ENCODE measurements around the gene DTHD1. TPM values are rescaled to one million over a fixed set of nuclear protein-coding genes. Genes with fewer than 3 reads are reported as not detected.

Gene DTHD1
- total RNA-seq, 1 experiment from 2014 or later = not detected

DNA sequence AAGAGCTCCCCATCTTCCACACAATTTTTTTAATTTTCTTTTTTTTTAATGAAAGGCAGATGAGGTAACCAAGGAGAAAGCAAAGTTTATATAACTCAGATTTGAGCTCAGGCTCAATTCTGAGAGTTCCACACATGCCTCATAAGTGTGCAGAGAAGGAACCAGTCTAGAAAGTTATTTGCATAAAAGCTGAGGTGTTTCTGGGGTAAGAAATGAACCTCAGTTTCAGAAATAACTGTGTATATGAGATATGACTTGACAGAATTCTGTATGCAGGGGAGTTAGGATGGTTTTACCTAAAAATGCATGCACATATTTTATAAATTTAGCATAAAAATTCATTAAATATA is 51.3 kb downstream of the DTHD1 start:
- RAD21 ChIA-PET (ENCODE audit: low non-redundant PET in 1 of 2, low total read pairs in 2 of 2, uncharacterized antibody in 2 of 2, unreplicated experiment in 2 of 2) = interaction anchor here in 1 of 2 experiments (0.7 kb wide), 1 partner anchor 16 kb away, joined by 3 read pairs; no protein-coding TSS in a partner anchor
- Histone ChIP-seq H3K9me2 (ENCODE audit: insufficient read depth) (no peaks in the 10 kb centered on the region), H3K36me3 (ENCODE audit: control insufficient read depth in 1 of 2, insufficient read depth in 2 of 2, low read length in 2 of 2) (no peaks in the 10 kb centered on the region), H3K4me1 (ENCODE audit: control insufficient read depth in 1 of 2, insufficient read depth in 2 of 2, low read length in 2 of 2) (no peaks in the 10 kb centered on the region), H2AFZ (ENCODE audit: low read depth, low read length, poor library complexity, severe bottlenecking) (no peak overlapping the region), H4K20me1 (ENCODE audit: insufficient read depth) (no peaks in the 10 kb centered on the region), H3K9ac (ENCODE audit: low read length) (no peak overlapping the region), H3K4me3 (replicated peaks in 1 of 2; ENCODE audit: low read depth in 1 of 2, low read length in 2 of 2) (no peak overlapping the region), H3K4me2 (ENCODE audit: low read length) (no peak overlapping the region), H3K27me3 (ENCODE audit: insufficient read depth, low read length) (no peaks in the 10 kb centered on the region), H3K27ac (ENCODE audit: low read depth, low read length) (no peak overlapping the region), H3K9me3 (ENCODE audit: control insufficient read depth in 1 of 2, insufficient read depth in 1 of 2, low read depth in 1 of 2, low read length in 2 of 2) (no peaks in the 10 kb centered on the region), H3K79me2 (ENCODE audit: insufficient read depth, low read length) (no peaks in the 10 kb centered on the region)
- no peak for DNase-seq (ENCODE audit: low read depth, low spot score)
- BruUV-seq (replicated peaks) = no TSS peak
- intact Hi-C loops (cut with micrococcal nuclease) = no loop called here
- TF ChIP-seq RAD21 (IDR thresholded peaks at IDR 0.05; ENCODE audit: low read depth) = no peak
- POLR2A ChIA-PET = no interaction called here
- ATAC-seq = no peak
- CTCF ChIA-PET = no interaction called here

DNA sequence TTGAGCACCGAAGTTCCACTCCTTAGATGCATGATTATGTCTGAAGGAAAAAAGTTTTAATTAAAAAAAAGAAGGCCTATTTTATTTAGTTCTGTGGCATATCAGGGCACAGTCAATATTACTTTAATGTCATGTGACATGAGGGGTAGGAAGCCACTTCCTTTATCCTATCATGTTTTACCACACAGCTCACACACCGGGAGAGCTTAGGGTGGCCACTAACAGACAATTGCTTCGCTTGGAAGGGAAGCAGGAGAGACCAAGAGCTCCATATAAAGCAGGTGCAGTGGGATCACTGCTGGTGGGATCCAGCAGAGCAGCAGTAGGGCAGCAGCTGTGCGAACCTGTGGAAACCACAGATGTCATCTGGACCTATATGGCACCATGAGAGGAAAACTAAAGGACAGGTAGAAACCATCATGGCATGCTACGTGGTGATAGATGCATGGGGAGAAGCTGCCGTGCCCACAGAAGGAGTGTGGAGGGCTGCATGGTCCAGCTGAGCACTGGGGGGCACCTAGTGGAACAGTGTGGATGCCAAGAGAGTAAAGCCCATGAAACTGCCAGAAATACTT is 52.0 kb downstream of the DTHD1 start:
- no peaks in the 10 kb centered on the region for H4K20me1 ChIP-seq (ENCODE audit: insufficient read depth)
- no peaks in the 10 kb centered on the region for H3K79me2 ChIP-seq (ENCODE audit: insufficient read depth, low read length)
- CTCF ChIA-PET = no interaction called here
- H3K4me3 ChIP-seq (replicated peaks in 1 of 2; ENCODE audit: low read depth in 1 of 2, low read length in 2 of 2) = no peak overlapping the region
- BruUV-seq (replicated peaks) = no TSS peak
- H3K4me1 ChIP-seq (ENCODE audit: control insufficient read depth in 1 of 2, insufficient read depth in 2 of 2, low read length in 2 of 2) = no peaks in the 10 kb centered on the region
- H3K9me2 ChIP-seq (ENCODE audit: insufficient read depth) = no peaks in the 10 kb centered on the region
- ATAC-seq = no peak
- H3K9me3 ChIP-seq (ENCODE audit: control insufficient read depth in 1 of 2, insufficient read depth in 1 of 2, low read depth in 1 of 2, low read length in 2 of 2) = no peaks in the 10 kb centered on the region
- DNase-seq (ENCODE audit: low read depth, low spot score) = no peak
- no peak overlapping the region for H3K27ac ChIP-seq (ENCODE audit: low read depth, low read length)
- H3K36me3 ChIP-seq (ENCODE audit: control insufficient read depth in 1 of 2, insufficient read depth in 2 of 2, low read length in 2 of 2) = no peaks in the 10 kb centered on the region
- H3K9ac ChIP-seq (ENCODE audit: low read length) = no peak overlapping the region
- RAD21 ChIA-PET (ENCODE audit: low non-redundant PET in 1 of 2, low total read pairs in 2 of 2, uncharacterized antibody in 2 of 2, unreplicated experiment in 2 of 2) = no interaction called here
- H3K4me2 ChIP-seq (ENCODE audit: low read length) = no peak overlapping the region
- POLR2A ChIA-PET = no interaction called here
- H3K27me3 ChIP-seq (ENCODE audit: insufficient read depth, low read length) = no peaks in the 10 kb centered on the region
- intact Hi-C loops (cut with micrococcal nuclease) = no loop called here
- no peak overlapping the region for H2AFZ ChIP-seq (ENCODE audit: low read depth, low read length, poor library complexity, severe bottlenecking)
- no peak for TF ChIP-seq EZH2 (IDR thresholded peaks at IDR 0.05)
- no peak for TF ChIP-seq EZH2phosphoT487 (IDR thresholded peaks at IDR 0.05; ENCODE audit: borderline replicate concordance)
- TF ChIP-seq, protein P1, sequence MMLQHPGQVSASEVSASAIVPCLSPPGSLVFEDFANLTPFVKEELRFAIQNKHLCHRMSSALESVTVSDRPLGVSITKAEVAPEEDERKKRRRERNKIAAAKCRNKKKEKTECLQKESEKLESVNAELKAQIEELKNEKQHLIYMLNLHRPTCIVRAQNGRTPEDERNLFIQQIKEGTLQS (IDR thresholded peaks at IDR 0.05) = no peak
- TF ChIP-seq EGR1 (IDR thresholded peaks at IDR 0.05; ENCODE audit: low read depth) = no peak
- no peak for TF ChIP-seq POLR2AphosphoS5 (IDR thresholded peaks at IDR 0.05; ENCODE audit: low read depth, low read length)
- TF ChIP-seq, protein P2, sequence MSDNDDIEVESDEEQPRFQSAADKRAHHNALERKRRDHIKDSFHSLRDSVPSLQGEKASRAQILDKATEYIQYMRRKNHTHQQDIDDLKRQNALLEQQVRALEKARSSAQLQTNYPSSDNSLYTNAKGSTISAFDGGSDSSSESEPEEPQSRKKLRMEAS (IDR thresholded peaks at IDR 0.05) = no peak
- TF ChIP-seq, protein P3, sequence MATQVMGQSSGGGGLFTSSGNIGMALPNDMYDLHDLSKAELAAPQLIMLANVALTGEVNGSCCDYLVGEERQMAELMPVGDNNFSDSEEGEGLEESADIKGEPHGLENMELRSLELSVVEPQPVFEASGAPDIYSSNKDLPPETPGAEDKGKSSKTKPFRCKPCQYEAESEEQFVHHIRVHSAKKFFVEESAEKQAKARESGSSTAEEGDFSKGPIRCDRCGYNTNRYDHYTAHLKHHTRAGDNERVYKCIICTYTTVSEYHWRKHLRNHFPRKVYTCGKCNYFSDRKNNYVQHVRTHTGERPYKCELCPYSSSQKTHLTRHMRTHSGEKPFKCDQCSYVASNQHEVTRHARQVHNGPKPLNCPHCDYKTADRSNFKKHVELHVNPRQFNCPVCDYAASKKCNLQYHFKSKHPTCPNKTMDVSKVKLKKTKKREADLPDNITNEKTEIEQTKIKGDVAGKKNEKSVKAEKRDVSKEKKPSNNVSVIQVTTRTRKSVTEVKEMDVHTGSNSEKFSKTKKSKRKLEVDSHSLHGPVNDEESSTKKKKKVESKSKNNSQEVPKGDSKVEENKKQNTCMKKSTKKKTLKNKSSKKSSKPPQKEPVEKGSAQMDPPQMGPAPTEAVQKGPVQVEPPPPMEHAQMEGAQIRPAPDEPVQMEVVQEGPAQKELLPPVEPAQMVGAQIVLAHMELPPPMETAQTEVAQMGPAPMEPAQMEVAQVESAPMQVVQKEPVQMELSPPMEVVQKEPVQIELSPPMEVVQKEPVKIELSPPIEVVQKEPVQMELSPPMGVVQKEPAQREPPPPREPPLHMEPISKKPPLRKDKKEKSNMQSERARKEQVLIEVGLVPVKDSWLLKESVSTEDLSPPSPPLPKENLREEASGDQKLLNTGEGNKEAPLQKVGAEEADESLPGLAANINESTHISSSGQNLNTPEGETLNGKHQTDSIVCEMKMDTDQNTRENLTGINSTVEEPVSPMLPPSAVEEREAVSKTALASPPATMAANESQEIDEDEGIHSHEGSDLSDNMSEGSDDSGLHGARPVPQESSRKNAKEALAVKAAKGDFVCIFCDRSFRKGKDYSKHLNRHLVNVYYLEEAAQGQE (IDR thresholded peaks at IDR 0.05; ENCODE audit: low read depth) = no peak
- TF ChIP-seq ELF1 (IDR thresholded peaks at IDR 0.05; ENCODE audit: borderline replicate concordance, low read depth) = no peak
- TF ChIP-seq RAD21 (IDR thresholded peaks at IDR 0.05; ENCODE audit: low read depth) = no peak
- no peak for TF ChIP-seq POLR2A (IDR thresholded peaks at IDR 0.05; ENCODE audit: borderline replicate concordance, extremely low read depth, insufficient read depth, insufficient read length)
- TF ChIP-seq CEBPB (IDR thresholded peaks at IDR 0.05; ENCODE audit: low read depth) = no peak
- TF ChIP-seq SIN3A (IDR thresholded peaks at IDR 0.05; ENCODE audit: low read depth) = no peak
- TF ChIP-seq ZNF274 (IDR thresholded peaks at IDR 0.05; ENCODE audit: low read depth, low read length) = no peak
- no peak for TF ChIP-seq FOSL1 (IDR thresholded peaks at IDR 0.05; ENCODE audit: low read depth)
- TF ChIP-seq, protein P4, sequence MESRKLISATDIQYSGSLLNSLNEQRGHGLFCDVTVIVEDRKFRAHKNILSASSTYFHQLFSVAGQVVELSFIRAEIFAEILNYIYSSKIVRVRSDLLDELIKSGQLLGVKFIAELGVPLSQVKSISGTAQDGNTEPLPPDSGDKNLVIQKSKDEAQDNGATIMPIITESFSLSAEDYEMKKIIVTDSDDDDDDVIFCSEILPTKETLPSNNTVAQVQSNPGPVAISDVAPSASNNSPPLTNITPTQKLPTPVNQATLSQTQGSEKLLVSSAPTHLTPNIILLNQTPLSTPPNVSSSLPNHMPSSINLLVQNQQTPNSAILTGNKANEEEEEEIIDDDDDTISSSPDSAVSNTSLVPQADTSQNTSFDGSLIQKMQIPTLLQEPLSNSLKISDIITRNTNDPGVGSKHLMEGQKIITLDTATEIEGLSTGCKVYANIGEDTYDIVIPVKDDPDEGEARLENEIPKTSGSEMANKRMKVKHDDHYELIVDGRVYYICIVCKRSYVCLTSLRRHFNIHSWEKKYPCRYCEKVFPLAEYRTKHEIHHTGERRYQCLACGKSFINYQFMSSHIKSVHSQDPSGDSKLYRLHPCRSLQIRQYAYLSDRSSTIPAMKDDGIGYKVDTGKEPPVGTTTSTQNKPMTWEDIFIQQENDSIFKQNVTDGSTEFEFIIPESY (IDR thresholded peaks at IDR 0.05; ENCODE audit: extremely low read depth, insufficient replicate concordance, low read length) = no peak

Measured in HCT116 (cell line).